IMR-90 (cell line): Measurements from ENCODE around the gene MAN1C1. TPM values are rescaled to one million over a fixed set of nuclear protein-coding genes. Genes with fewer than 3 reads are reported as not detected.
A peak's percentile ranks its signal among the peaks of the same experiment; 100 is the strongest.

Source experiments
- ATAC-seq: fragments of 200-7000 bp; cut with Tn5 transposase; 2 replicates; pipeline ENCODE4 v1.9.1; 2020; ENCODE audit warnings: low read depth, mild to moderate bottlenecking, moderate library complexity
- BruUV-seq: library from RNA; stranded (reverse); fragments of 400-500 nt; replicated peaks from 2 replicates; lab custom pipeline; 2021; lab: Mats Ljungman, UMichigan
- CTCF ChIA-PET: fragments of 300-600 bp; formaldehyde crosslinking; extraction: SDS; loops from one replicate; lab custom pipeline; 2021; ENCODE audit warnings: antibody characterized with exemption; lab: Yijun Ruan, JAX
- POLR2A ChIA-PET: fragments of 300-600 bp; sonication (Branson Sonifier 250); formaldehyde crosslinking; loops from one replicate; lab custom pipeline; 2022; ENCODE audit warnings: antibody characterized with exemption; ENCODE audit not compliant: unreplicated experiment; lab: Charles Lee
- DNase-seq: peaks from one replicate; pipeline ENCODE4 v3.0.0; 2013
- H2AFZ ChIP-seq: replicated peaks from 2 replicates; pipeline ENCODE3; 2013; ENCODE audit warnings: low read length, mild to moderate bottlenecking; ENCODE audit not compliant: poor library complexity
- H2AK5ac ChIP-seq: 2 replicates; pipeline ENCODE4 v1.6.1; 2013; ENCODE audit warnings: low read depth, low read length, inconsistent platforms
- H2AK9ac ChIP-seq: replicated peaks from 2 replicates; pipeline ENCODE3; 2013; ENCODE audit warnings: mild to moderate bottlenecking, low read depth, low read length, moderate library complexity; ENCODE audit not compliant: poor library complexity
- H2BK120ac ChIP-seq: 2 replicates; pipeline ENCODE4 v1.6.1; 2013; ENCODE audit warnings: low read depth, low read length, inconsistent platforms
- H2BK15ac ChIP-seq: 3 replicates; pipeline ENCODE4 v1.6.1; 2013; ENCODE audit warnings: low read depth, low read length, inconsistent platforms
- H2BK20ac ChIP-seq: 2 replicates; pipeline ENCODE4 v1.6.1; 2013; ENCODE audit warnings: low read depth, mild to moderate bottlenecking, inconsistent platforms, low read length, moderate library complexity
- H2BK5ac ChIP-seq: 2 replicates; pipeline ENCODE4 v1.6.1; 2013; ENCODE audit warnings: mild to moderate bottlenecking, low read depth, low read length, inconsistent platforms; ENCODE audit not compliant: poor library complexity, severe bottlenecking
- H3K14ac ChIP-seq: replicated peaks from 2 replicates; pipeline ENCODE4 v1.6.1; 2013; ENCODE audit warnings: low read depth, low read length, inconsistent platforms
- H3K18ac ChIP-seq: 2 replicates; pipeline ENCODE4 v1.6.1; 2013; ENCODE audit warnings: low read depth, low read length, control low read depth
- H3K23ac ChIP-seq: 2 replicates; pipeline ENCODE4 v1.6.1; 2013; ENCODE audit warnings: low read depth, low read length, inconsistent platforms
- H3K27ac ChIP-seq: 2 replicates; pipeline ENCODE4 v1.5.1; 2013; ENCODE audit warnings: mild to moderate bottlenecking, control low read depth, low read length; ENCODE audit not compliant: insufficient read depth
- H3K27me3 ChIP-seq: 2 replicates; pipeline ENCODE4 v1.6.1; 2013; ENCODE audit warnings: low read length; ENCODE audit not compliant: control insufficient read depth, insufficient read depth
- H3K36me3 ChIP-seq: 2 replicates; pipeline ENCODE4 v1.6.1; 2013; ENCODE audit warnings: low read length, mixed read lengths; ENCODE audit not compliant: control insufficient read depth, insufficient read depth
- H3K4ac ChIP-seq: 2 replicates; pipeline ENCODE4 v1.6.1; 2013; ENCODE audit warnings: low read depth, low read length, inconsistent platforms
- H3K4me1 ChIP-seq: 2 replicates; pipeline ENCODE4 v1.6.1; 2013; ENCODE audit warnings: low read length, mixed read lengths; ENCODE audit not compliant: control insufficient read depth, insufficient read depth
- H3K4me2 ChIP-seq: 2 replicates; pipeline ENCODE4 v1.6.1; 2013; ENCODE audit warnings: low read depth, mild to moderate bottlenecking, control low read depth, low read length, moderate library complexity
- H3K4me3 ChIP-seq: 2 replicates; pipeline ENCODE4 v1.5.1; 2013; ENCODE audit warnings: low read depth, mild to moderate bottlenecking, control low read depth, low read length, moderate library complexity; ENCODE audit not compliant: insufficient read depth
- H3K56ac ChIP-seq: 2 replicates; pipeline ENCODE4 v1.6.1; 2013; ENCODE audit warnings: low read length, inconsistent platforms; ENCODE audit not compliant: insufficient read depth; ENCODE audit errors: extremely low read depth
- H3K79me1 ChIP-seq, 2 experiments: 2 replicates each; pipeline ENCODE4 v1.6.1; 2013; ENCODE audit warnings: low read length in 2 of 2, inconsistent platforms in 1 of 2, low read depth in 1 of 2
- H3K9ac ChIP-seq: 2 replicates; pipeline ENCODE4 v1.6.1; 2013; ENCODE audit warnings: low read depth, low read length, control low read depth
- H3K9me1 ChIP-seq: 2 replicates; pipeline ENCODE4 v1.6.1; 2013; ENCODE audit warnings: low read length, inconsistent platforms; ENCODE audit not compliant: insufficient read depth
- H3K9me3 ChIP-seq: 2 replicates; pipeline ENCODE4 v1.6.1; 2013; ENCODE audit warnings: low read length; ENCODE audit not compliant: control insufficient read depth, insufficient read depth
- H4K20me1 ChIP-seq: 2 replicates; pipeline ENCODE4 v1.6.1; 2013; ENCODE audit warnings: low read length, inconsistent platforms; ENCODE audit not compliant: insufficient read depth
- H4K5ac ChIP-seq: 2 replicates; pipeline ENCODE4 v1.6.1; 2013; ENCODE audit warnings: mild to moderate bottlenecking, low read depth, low read length, control low read depth
- H4K8ac ChIP-seq, 2 experiments: 2 replicates each; pipeline ENCODE4 v1.6.1; 2013; ENCODE audit warnings: low read depth in 2 of 2, low read length in 2 of 2, control low read depth in 1 of 2, inconsistent platforms in 1 of 2
- H4K91ac ChIP-seq: 2 replicates; pipeline ENCODE4 v1.6.1; 2013; ENCODE audit warnings: low read depth, low read length, inconsistent platforms; ENCODE audit not compliant: insufficient read depth
- CHD1 ChIP-seq: IDR thresholded peaks from 2 replicates; pipeline ENCODE4 v1.6.1; 2012; ENCODE audit warnings: low read depth, low read length, improper control_type of control experiment
- ELK1 ChIP-seq: fragments of 150-350 bp; IDR thresholded peaks from 2 replicates; pipeline ENCODE4 v1.6.1; 2016; ENCODE audit warnings: low read depth, mild to moderate bottlenecking, low read length, moderate library complexity, borderline replicate concordance
- MXI1 ChIP-seq: IDR thresholded peaks from 2 replicates; pipeline ENCODE4 v1.6.1; 2012; ENCODE audit warnings: low read depth, mild to moderate bottlenecking, low read length, moderate library complexity, borderline replicate concordance
- RCOR1 ChIP-seq: IDR thresholded peaks from 2 replicates; pipeline ENCODE4 v1.6.1; 2012; ENCODE audit warnings: mild to moderate bottlenecking, low read length, improper control_type of control experiment; ENCODE audit not compliant: insufficient replicate concordance
- RFX5 ChIP-seq: IDR thresholded peaks from 2 replicates; pipeline ENCODE4 v1.8.0; 2012; ENCODE audit warnings: low read depth, mild to moderate bottlenecking, low read length, moderate library complexity
- SMC3 ChIP-seq: fragments of 150-350 bp; IDR thresholded peaks from 2 replicates; pipeline ENCODE4 v1.6.1; 2016; ENCODE audit warnings: low read depth, mild to moderate bottlenecking, antibody characterized with exemption, low read length, moderate library complexity
- USF2 ChIP-seq: fragments of 150-350 bp; IDR thresholded peaks from 2 replicates; pipeline ENCODE4 v1.6.1; 2017; ENCODE audit warnings: mild to moderate bottlenecking, antibody characterized with exemption, low read length, low read depth
- WGBS, 2 experiments: methylation state at CpG; one replicate each; pipeline versions ENCODE4 v1.1.5 to v1.1.7; 2013; ENCODE audit warnings: missing lambda C conversion rate in 2 of 2; ENCODE audit not compliant: insufficient read length in 1 of 2; ENCODE audit errors: extremely low coverage in 2 of 2; 5-methylcytosine and 5-hydroxymethylcytosine counted together
- dilution Hi-C: fragments of 300-500 bp; cut with HindIII; formaldehyde crosslinking; loops from one replicate; pipeline ENCODE4 v1.14.3; 2018; ENCODE audit warnings: low sequenced_read_pairs; ENCODE audit not compliant: unreplicated experiment
- in situ Hi-C: fragments of 300-500 bp; cut with MboI; formaldehyde crosslinking; loops from 3 replicates; pipeline ENCODE4 v1.14.3; 2019; ENCODE audit warnings: low sequenced_read_pairs, inconsistent platforms, mixed read lengths
- intact Hi-C: fragments of 100-400 bp; cut with micrococcal nuclease; formaldehyde crosslinking; loops from 2 replicates; pipeline ENCODE4 v1.10.0; 2022
- polyA plus RNA-seq, 3 experiments: library from polyadenylated mRNA; depleted of rRNA; stranded (reverse); fragments of >200 nt; gene quantifications; 2 replicates each; pipeline ENCODE4 v1.2.3, GENCODE V29; 2012; ENCODE audit warnings: low replicate concordance in 1 of 3
- total RNA-seq: library from RNA; depleted of rRNA; stranded (reverse); fragments of >200 nt; gene quantifications from 2 replicates; pipeline ENCODE4 v1.2.3, GENCODE V29; 2012
- TF ChIP-seq, protein P1 (sequence below): conservative IDR thresholded peaks from 2 replicates; pipeline ENCODE4 v1.5.1; 2012; ENCODE audit warnings: mild to moderate bottlenecking, low read depth, low read length, improper control_type of control experiment

MAN1C1 gene
- total and polyA plus RNA-seq, 2 of the 4 experiments (the other 2 are of a cell fraction), result 3.2 to 11.3 TPM

- no peak overlapping the region for H3K4me2 ChIP-seq
- H3K4ac ChIP-seq, result peak overlapping the region; percentile 90
- dilution Hi-C loops, result no loop called here
- no peak overlapping the region for H3K23ac ChIP-seq
- H2BK15ac ChIP-seq, result peak overlapping the region; percentile 71; the same call in 2 of the 3 replicates
- DNase-seq, result no peak
- H3K79me1 ChIP-seq, result peaks cover 0 to 42% of the 10 kb centered on the region in 2 experiments; a peak in 2 of 4 replicates
- no peak overlapping the region for H2AFZ ChIP-seq
- TF ChIP-seq USF2, result no peak
- no peak for TF ChIP-seq CHD1
- TF ChIP-seq, protein P1, sequence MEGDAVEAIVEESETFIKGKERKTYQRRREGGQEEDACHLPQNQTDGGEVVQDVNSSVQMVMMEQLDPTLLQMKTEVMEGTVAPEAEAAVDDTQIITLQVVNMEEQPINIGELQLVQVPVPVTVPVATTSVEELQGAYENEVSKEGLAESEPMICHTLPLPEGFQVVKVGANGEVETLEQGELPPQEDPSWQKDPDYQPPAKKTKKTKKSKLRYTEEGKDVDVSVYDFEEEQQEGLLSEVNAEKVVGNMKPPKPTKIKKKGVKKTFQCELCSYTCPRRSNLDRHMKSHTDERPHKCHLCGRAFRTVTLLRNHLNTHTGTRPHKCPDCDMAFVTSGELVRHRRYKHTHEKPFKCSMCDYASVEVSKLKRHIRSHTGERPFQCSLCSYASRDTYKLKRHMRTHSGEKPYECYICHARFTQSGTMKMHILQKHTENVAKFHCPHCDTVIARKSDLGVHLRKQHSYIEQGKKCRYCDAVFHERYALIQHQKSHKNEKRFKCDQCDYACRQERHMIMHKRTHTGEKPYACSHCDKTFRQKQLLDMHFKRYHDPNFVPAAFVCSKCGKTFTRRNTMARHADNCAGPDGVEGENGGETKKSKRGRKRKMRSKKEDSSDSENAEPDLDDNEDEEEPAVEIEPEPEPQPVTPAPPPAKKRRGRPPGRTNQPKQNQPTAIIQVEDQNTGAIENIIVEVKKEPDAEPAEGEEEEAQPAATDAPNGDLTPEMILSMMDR, result no peak
- TF ChIP-seq RFX5, result no peak
- TF ChIP-seq RCOR1, result no peak
- no peak for TF ChIP-seq SMC3
- TF ChIP-seq MXI1, result no peak
- TF ChIP-seq ELK1, result no peak
- no peak for ATAC-seq
- H3K9me1 ChIP-seq, result peaks cover 35% of the 10 kb centered on the region
- no peak overlapping the region for H3K9ac ChIP-seq
- no peak overlapping the region for H3K56ac ChIP-seq
- H4K8ac ChIP-seq, result peak overlapping the region; percentile 35 to 49; a peak in 2 of 4 replicates
- no peak overlapping the region for H3K4me3 ChIP-seq
- H3K4me1 ChIP-seq, result peaks cover 47% of the 10 kb centered on the region
- POLR2A ChIA-PET, result no interaction called here
- WGBS, 2 experiments, result no CpG with 5 or more reads among the region's 5 CpGs
- H2AK5ac ChIP-seq, result peak overlapping the region; percentile 50
- peak overlapping the region; percentile 73 for H2BK20ac ChIP-seq
- no peak overlapping the region for H2AK9ac ChIP-seq
- in situ Hi-C loops, result no loop called here
- peak overlapping the region; percentile 90; the same call in 1 of the 2 replicates for H2BK120ac ChIP-seq
- intact Hi-C loops, result no loop called here
- H4K20me1 ChIP-seq, result no peaks in the 10 kb centered on the region
- BruUV-seq, result no TSS peak
- no peaks in the 10 kb centered on the region for H3K27me3 ChIP-seq
- CTCF ChIA-PET, result no interaction called here
- H3K14ac ChIP-seq, result peak overlapping the region; percentile 64; the same call in 1 of the 2 replicates
- no peak overlapping the region for H3K18ac ChIP-seq
- H2BK5ac ChIP-seq, result no peak overlapping the region
- 0 out of 2 replicates have a peak overlapping the region, but pooled peaks have one; percentile 30 for H4K5ac ChIP-seq
- H3K9me3 ChIP-seq, result no peaks in the 10 kb centered on the region
- no peaks in the 10 kb centered on the region for H3K36me3 ChIP-seq
- peak overlapping the region; percentile 60 for H4K91ac ChIP-seq
- no peak overlapping the region for H3K27ac ChIP-seq
These were observed 86.5 kb downstream of the MAN1C1 start for GRCh38 chr1:25703041-25703440.
